Measurements from ENCODE around the gene ESRRA.

The ESRRA gene

DNA sequence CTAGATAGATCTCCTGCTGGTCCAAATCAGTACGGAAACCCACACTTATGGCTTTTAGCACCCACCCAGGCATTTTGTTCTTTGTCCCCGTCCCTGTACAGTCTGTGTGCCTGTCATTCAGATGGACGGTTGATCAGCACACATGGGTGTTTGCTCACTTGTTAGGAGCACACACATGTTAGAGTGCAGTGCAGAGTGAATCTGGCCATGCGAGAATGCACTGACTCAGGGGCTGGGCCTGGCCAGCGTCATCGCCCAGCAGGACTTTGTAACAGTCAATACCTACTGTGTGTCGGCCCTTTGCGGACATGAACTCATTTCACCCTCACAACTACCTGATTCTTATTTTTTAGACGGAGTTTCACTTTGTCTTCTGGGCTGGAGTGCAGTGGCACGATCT is 57.0 kb downstream of the ESRRA start:
- Histone ChIP-seq H3K4me3 (IDR thresholded peaks at IDR 0.05; ENCODE audit: insufficient read depth, low read depth, low read length) (no peak overlapping the region), H3K27me3 (ENCODE audit: insufficient read depth, low read depth) (no peaks in the 10 kb centered on the region), H3K36me3 (ENCODE audit: insufficient read depth) (peaks cover 5% of the 10 kb centered on the region; the same call in 1 of the 2 replicates), H3K27ac (no peak overlapping the region), H3K4me2 (no peak overlapping the region), H3K9ac (no peak overlapping the region), H4K20me1 (ENCODE audit: insufficient read depth) (no peaks in the 10 kb centered on the region), H2AFZ (ENCODE audit: low read depth) (no peak overlapping the region), H3K4me1 (ENCODE audit: low read depth, poor library complexity, severe bottlenecking) (peaks cover 38% of the 10 kb centered on the region), H3K79me2 (ENCODE audit: insufficient read depth, low read depth) (no peaks in the 10 kb centered on the region)
- TF ChIP-seq, protein P1, sequence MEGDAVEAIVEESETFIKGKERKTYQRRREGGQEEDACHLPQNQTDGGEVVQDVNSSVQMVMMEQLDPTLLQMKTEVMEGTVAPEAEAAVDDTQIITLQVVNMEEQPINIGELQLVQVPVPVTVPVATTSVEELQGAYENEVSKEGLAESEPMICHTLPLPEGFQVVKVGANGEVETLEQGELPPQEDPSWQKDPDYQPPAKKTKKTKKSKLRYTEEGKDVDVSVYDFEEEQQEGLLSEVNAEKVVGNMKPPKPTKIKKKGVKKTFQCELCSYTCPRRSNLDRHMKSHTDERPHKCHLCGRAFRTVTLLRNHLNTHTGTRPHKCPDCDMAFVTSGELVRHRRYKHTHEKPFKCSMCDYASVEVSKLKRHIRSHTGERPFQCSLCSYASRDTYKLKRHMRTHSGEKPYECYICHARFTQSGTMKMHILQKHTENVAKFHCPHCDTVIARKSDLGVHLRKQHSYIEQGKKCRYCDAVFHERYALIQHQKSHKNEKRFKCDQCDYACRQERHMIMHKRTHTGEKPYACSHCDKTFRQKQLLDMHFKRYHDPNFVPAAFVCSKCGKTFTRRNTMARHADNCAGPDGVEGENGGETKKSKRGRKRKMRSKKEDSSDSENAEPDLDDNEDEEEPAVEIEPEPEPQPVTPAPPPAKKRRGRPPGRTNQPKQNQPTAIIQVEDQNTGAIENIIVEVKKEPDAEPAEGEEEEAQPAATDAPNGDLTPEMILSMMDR (conservative IDR thresholded peaks at IDR 0.05; ENCODE audit: low read depth, low read length), result no peak

DNA sequence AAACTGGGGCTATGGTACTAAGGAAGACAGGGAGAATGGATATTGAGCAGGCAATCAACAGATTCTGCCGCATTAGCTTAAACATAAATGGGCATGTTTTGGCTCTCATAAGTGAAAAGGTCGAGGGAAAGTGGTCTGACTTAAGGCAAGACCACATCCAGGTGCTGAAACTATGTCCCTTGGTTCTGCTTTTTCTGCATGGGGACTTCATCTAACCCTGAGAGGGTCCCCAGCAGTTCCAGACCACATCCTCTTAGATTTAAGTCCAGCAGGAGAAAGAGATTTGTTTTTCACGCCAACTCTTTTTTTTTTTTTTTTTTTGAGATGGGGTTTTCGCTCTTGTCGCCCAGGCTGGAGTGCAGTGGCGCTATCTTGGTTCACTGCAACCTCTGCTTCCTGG is 59.1 kb downstream of the ESRRA start:
- Histone ChIP-seq H3K36me3 (ENCODE audit: insufficient read depth) (peaks cover 5% of the 10 kb centered on the region; the same call in 1 of the 2 replicates), H3K9ac (no peak overlapping the region), H3K79me2 (ENCODE audit: insufficient read depth, low read depth) (no peaks in the 10 kb centered on the region), H4K20me1 (ENCODE audit: insufficient read depth) (no peaks in the 10 kb centered on the region), H3K27me3 (ENCODE audit: insufficient read depth, low read depth) (no peaks in the 10 kb centered on the region), H3K4me1 (ENCODE audit: low read depth, poor library complexity, severe bottlenecking) (peaks cover 26% of the 10 kb centered on the region), H3K4me3 (IDR thresholded peaks at IDR 0.05; ENCODE audit: insufficient read depth, low read depth, low read length) (no peak overlapping the region), H3K4me2 (no peak overlapping the region), H2AFZ (ENCODE audit: low read depth) (no peak overlapping the region), H3K27ac (no peak overlapping the region)
- TF ChIP-seq, protein P1 (conservative IDR thresholded peaks at IDR 0.05; ENCODE audit: low read depth, low read length), result no peak

DNA sequence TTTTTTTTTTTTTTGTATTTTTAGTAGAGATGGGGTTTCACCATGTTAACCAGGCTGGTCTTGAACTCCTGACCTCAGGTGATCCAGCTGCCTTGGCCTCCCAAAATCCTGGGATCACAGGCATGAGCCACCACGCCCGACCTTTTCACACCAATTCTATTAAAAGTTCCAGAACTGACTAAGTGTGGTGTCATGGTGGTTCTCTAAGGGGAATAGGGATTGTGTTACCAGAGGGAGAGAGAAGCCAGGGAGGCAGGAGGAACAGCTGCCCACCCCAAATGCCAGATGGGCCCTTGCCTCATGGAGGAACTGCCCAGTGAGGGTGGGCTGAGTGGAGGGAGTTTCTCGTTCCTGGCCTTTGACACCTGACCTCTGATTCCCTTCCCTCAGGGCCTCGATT is 59.6 kb downstream of the ESRRA start:
- TF ChIP-seq, protein P1 (conservative IDR thresholded peaks at IDR 0.05; ENCODE audit: low read depth, low read length), result no peak
- Histone ChIP-seq H4K20me1 (ENCODE audit: insufficient read depth) (no peaks in the 10 kb centered on the region), H3K27me3 (ENCODE audit: insufficient read depth, low read depth) (no peaks in the 10 kb centered on the region), H3K27ac (no peak overlapping the region), H2AFZ (ENCODE audit: low read depth) (no peak overlapping the region), H3K36me3 (ENCODE audit: insufficient read depth) (peaks cover 5% of the 10 kb centered on the region; the same call in 1 of the 2 replicates), H3K79me2 (ENCODE audit: insufficient read depth, low read depth) (no peaks in the 10 kb centered on the region), H3K4me2 (no peak overlapping the region), H3K4me1 (ENCODE audit: low read depth, poor library complexity, severe bottlenecking) (peaks cover 24% of the 10 kb centered on the region), H3K9ac (no peak overlapping the region), H3K4me3 (IDR thresholded peaks at IDR 0.05; ENCODE audit: insufficient read depth, low read depth, low read length) (no peak overlapping the region)
